SK-N-SH treated with all-trans-retinoic acid at 6 μM for 48 hours (cell line): Measurements from ENCODE around the gene SPINK6.

Experiments
- ATAC-seq: fragments of 200-7000 bp; cut with Tn5 transposase; 3 replicates; pipeline ENCODE4 v1.9.1; 2020; ENCODE audit warnings: mild to moderate bottlenecking, moderate library complexity
- ARNTL ChIP-seq: fragments of 450-650 bp; formaldehyde crosslinking; IDR thresholded peaks from 2 replicates; pipeline ENCODE4 v1.5.0; 2020; ENCODE audit warnings: low read depth, mild to moderate bottlenecking, moderate library complexity, borderline replicate concordance
- BACH2 ChIP-seq: fragments of 250-450 bp; sonication (Bioruptor Pico); IDR thresholded peaks from 2 replicates; pipeline ENCODE4 v1.9.0; 2021; ENCODE audit warnings: mild to moderate bottlenecking, borderline replicate concordance
- CSDC2 ChIP-seq: fragments of 250-450 bp; sonication (Bioruptor Pico); IDR thresholded peaks from 2 replicates; pipeline ENCODE4 v1.5.0; 2020; ENCODE audit warnings: mild to moderate bottlenecking, moderate library complexity
- ESRRG ChIP-seq: fragments of 250-450 bp; sonication (Bioruptor Pico); IDR thresholded peaks from 2 replicates; pipeline ENCODE4 v1.6.1; 2021; ENCODE audit warnings: mild to moderate bottlenecking
- GLIS3 ChIP-seq: fragments of 250-450 bp; sonication (Bioruptor Pico); IDR thresholded peaks from 2 replicates; pipeline ENCODE4 v1.5.0; 2020; ENCODE audit warnings: mild to moderate bottlenecking, moderate library complexity
- ISL1 ChIP-seq: fragments of 250-450 bp; sonication (Bioruptor Pico); IDR thresholded peaks from 2 replicates; pipeline ENCODE4 v2.1.2; 2022; ENCODE audit warnings: mild to moderate bottlenecking, moderate library complexity
- OSR1 ChIP-seq: fragments of 250-450 bp; sonication (Bioruptor Pico); IDR thresholded peaks from 2 replicates; pipeline ENCODE4 v1.8.0; 2022; ENCODE audit warnings: moderate library complexity, mild to moderate bottlenecking, inconsistent platforms
- PATZ1 ChIP-seq: fragments of 250-450 bp; sonication (Bioruptor Pico); IDR thresholded peaks from 2 replicates; pipeline ENCODE4 v1.8.0; 2020; ENCODE audit warnings: mild to moderate bottlenecking, moderate library complexity, borderline replicate concordance
- PPARA ChIP-seq: fragments of 250-450 bp; sonication (Bioruptor Pico); IDR thresholded peaks from 2 replicates; pipeline ENCODE4 v1.5.0; 2020; ENCODE audit warnings: mild to moderate bottlenecking, borderline replicate concordance
- RARB ChIP-seq: fragments of 250-450 bp; sonication (Bioruptor Pico); IDR thresholded peaks from 2 replicates; pipeline ENCODE4 v1.8.0; 2021; ENCODE audit warnings: mild to moderate bottlenecking, moderate library complexity
- SNAI2 ChIP-seq: fragments of 250-450 bp; sonication (Bioruptor Pico); IDR thresholded peaks from 2 replicates; pipeline ENCODE4 v1.5.0; 2020; ENCODE audit warnings: mild to moderate bottlenecking, moderate library complexity
- TCF4 ChIP-seq: fragments of 250-450 bp; sonication (Bioruptor Pico); IDR thresholded peaks from 2 replicates; pipeline ENCODE4 v1.8.0; 2021; ENCODE audit warnings: mild to moderate bottlenecking, moderate library complexity, borderline replicate concordance
- TOX ChIP-seq: fragments of 250-450 bp; sonication (Bioruptor Pico); IDR thresholded peaks from 2 replicates; pipeline ENCODE4 v1.8.0; 2021; ENCODE audit warnings: mild to moderate bottlenecking, moderate library complexity, borderline replicate concordance
- ZC3H10 ChIP-seq: fragments of 250-450 bp; sonication (Bioruptor Pico); IDR thresholded peaks from 2 replicates; pipeline ENCODE4 v1.5.1; 2021; ENCODE audit warnings: mild to moderate bottlenecking, moderate library complexity
- ZFP3 ChIP-seq: fragments of 250-450 bp; sonication (Bioruptor Pico); IDR thresholded peaks from 2 replicates; pipeline ENCODE4 v1.5.0; 2020; ENCODE audit warnings: mild to moderate bottlenecking, moderate library complexity
- ZFP30 ChIP-seq: fragments of 450-650 bp; formaldehyde crosslinking; IDR thresholded peaks from 2 replicates; pipeline ENCODE4 v1.5.0; 2022; ENCODE audit warnings: mild to moderate bottlenecking, moderate library complexity
- ZNF70 ChIP-seq: fragments of 450-650 bp; formaldehyde crosslinking; IDR thresholded peaks from 2 replicates; pipeline ENCODE4 v1.5.0; 2020; ENCODE audit warnings: mild to moderate bottlenecking, moderate library complexity
- ZNF8 ChIP-seq: fragments of 450-650 bp; formaldehyde crosslinking; IDR thresholded peaks from 2 replicates; pipeline ENCODE4 v1.5.0; 2020; ENCODE audit warnings: mild to moderate bottlenecking, moderate library complexity
- TF ChIP-seq, protein P1 (sequence below): fragments of 250-450 bp; sonication (Bioruptor Pico); IDR thresholded peaks from 2 replicates; pipeline ENCODE4 v1.5.0; 2020; ENCODE audit warnings: mild to moderate bottlenecking, moderate library complexity
- TF ChIP-seq, protein P2 (sequence below): fragments of 250-450 bp; sonication (Bioruptor Pico); IDR thresholded peaks from 2 replicates; pipeline ENCODE4 v1.5.1; 2020; ENCODE audit warnings: low read depth, mild to moderate bottlenecking, moderate library complexity
- TF ChIP-seq, protein P3 (sequence below): fragments of 250-450 bp; sonication (Bioruptor Pico); IDR thresholded peaks from 2 replicates; pipeline ENCODE4 v1.8.0; 2021; ENCODE audit warnings: low read depth, mild to moderate bottlenecking, moderate library complexity, borderline replicate concordance
- TF ChIP-seq, protein P4 (sequence below): fragments of 250-450 bp; sonication (Bioruptor Pico); IDR thresholded peaks from 2 replicates; pipeline ENCODE4 v1.5.1; 2021; ENCODE audit warnings: mild to moderate bottlenecking, moderate library complexity

Gene SPINK6

GRCh38 chr5:148202531-148203203 lies at the start of gene SPINK6:
Gene SPINK6 (plus strand): TSS chr5:148203042. CDS start chr5:148203097, 55 bp downstream.
- ATAC-seq = no peak
- no peak for TF ChIP-seq ESRRG (CRISPR knock-in tag)

GRCh38 chr5:148156609-148157008 lies 46.2 kb upstream of the SPINK6 start:
- ATAC-seq = no peak
- TF ChIP-seq PPARA (CRISPR knock-in tag) (no peak), ZFP3 (CRISPR knock-in tag) (no peak), ZNF8 (CRISPR knock-in tag) (no peak), ZNF70 (CRISPR knock-in tag) (no peak), ZC3H10 (CRISPR knock-in tag) (no peak), ARNTL (CRISPR knock-in tag) (no peak), RARB (no peak), ESRRG (CRISPR knock-in tag) (no peak), CSDC2 (CRISPR knock-in tag) (no peak), BACH2 (CRISPR knock-in tag) (no peak), SNAI2 (CRISPR knock-in tag) (no peak), ISL1 (CRISPR knock-in tag) (no peak), TCF4 (CRISPR knock-in tag) (no peak), OSR1 (CRISPR knock-in tag) (no peak)
- TF ChIP-seq, protein P1, sequence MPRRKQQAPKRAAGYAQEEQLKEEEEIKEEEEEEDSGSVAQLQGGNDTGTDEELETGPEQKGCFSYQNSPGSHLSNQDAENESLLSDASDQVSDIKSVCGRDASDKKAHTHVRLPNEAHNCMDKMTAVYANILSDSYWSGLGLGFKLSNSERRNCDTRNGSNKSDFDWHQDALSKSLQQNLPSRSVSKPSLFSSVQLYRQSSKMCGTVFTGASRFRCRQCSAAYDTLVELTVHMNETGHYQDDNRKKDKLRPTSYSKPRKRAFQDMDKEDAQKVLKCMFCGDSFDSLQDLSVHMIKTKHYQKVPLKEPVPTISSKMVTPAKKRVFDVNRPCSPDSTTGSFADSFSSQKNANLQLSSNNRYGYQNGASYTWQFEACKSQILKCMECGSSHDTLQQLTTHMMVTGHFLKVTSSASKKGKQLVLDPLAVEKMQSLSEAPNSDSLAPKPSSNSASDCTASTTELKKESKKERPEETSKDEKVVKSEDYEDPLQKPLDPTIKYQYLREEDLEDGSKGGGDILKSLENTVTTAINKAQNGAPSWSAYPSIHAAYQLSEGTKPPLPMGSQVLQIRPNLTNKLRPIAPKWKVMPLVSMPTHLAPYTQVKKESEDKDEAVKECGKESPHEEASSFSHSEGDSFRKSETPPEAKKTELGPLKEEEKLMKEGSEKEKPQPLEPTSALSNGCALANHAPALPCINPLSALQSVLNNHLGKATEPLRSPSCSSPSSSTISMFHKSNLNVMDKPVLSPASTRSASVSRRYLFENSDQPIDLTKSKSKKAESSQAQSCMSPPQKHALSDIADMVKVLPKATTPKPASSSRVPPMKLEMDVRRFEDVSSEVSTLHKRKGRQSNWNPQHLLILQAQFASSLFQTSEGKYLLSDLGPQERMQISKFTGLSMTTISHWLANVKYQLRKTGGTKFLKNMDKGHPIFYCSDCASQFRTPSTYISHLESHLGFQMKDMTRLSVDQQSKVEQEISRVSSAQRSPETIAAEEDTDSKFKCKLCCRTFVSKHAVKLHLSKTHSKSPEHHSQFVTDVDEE = no peak
- TF ChIP-seq, protein P2, sequence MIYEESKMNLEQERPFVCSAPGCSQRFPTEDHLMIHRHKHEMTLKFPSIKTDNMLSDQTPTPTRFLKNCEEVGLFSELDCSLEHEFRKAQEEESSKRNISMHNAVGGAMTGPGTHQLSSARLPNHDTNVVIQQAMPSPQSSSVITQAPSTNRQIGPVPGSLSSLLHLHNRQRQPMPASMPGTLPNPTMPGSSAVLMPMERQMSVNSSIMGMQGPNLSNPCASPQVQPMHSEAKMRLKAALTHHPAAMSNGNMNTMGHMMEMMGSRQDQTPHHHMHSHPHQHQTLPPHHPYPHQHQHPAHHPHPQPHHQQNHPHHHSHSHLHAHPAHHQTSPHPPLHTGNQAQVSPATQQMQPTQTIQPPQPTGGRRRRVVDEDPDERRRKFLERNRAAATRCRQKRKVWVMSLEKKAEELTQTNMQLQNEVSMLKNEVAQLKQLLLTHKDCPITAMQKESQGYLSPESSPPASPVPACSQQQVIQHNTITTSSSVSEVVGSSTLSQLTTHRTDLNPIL (CRISPR knock-in tag) = no peak
- TF ChIP-seq, protein P3, sequence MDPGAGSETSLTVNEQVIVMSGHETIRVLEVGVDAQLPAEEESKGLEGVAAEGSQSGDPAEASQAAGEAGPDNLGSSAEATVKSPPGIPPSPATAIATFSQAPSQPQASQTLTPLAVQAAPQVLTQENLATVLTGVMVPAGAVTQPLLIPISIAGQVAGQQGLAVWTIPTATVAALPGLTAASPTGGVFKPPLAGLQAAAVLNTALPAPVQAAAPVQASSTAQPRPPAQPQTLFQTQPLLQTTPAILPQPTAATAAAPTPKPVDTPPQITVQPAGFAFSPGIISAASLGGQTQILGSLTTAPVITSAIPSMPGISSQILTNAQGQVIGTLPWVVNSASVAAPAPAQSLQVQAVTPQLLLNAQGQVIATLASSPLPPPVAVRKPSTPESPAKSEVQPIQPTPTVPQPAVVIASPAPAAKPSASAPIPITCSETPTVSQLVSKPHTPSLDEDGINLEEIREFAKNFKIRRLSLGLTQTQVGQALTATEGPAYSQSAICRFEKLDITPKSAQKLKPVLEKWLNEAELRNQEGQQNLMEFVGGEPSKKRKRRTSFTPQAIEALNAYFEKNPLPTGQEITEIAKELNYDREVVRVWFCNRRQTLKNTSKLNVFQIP (CRISPR knock-in tag) = no peak
- TF ChIP-seq, protein P4, sequence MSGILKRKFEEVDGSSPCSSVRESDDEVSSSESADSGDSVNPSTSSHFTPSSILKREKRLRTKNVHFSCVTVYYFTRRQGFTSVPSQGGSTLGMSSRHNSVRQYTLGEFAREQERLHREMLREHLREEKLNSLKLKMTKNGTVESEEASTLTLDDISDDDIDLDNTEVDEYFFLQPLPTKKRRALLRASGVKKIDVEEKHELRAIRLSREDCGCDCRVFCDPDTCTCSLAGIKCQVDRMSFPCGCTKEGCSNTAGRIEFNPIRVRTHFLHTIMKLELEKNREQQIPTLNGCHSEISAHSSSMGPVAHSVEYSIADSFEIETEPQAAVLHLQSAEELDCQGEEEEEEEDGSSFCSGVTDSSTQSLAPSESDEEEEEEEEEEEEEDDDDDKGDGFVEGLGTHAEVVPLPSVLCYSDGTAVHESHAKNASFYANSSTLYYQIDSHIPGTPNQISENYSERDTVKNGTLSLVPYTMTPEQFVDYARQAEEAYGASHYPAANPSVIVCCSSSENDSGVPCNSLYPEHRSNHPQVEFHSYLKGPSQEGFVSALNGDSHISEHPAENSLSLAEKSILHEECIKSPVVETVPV (CRISPR knock-in tag) = no peak

- TF ChIP-seq ZFP3 (CRISPR knock-in tag) (no peak), ZFP30 (no peak), SNAI2 (CRISPR knock-in tag) (no peak), TOX (CRISPR knock-in tag) (no peak), ARNTL (CRISPR knock-in tag) (no peak), GLIS3 (no peak)
- ATAC-seq = no peak
Observed at GRCh38 chr5:148162038-148162437, 40.8 kb upstream of the SPINK6 start.

- no peak for ATAC-seq
- TF ChIP-seq, protein P3 (CRISPR knock-in tag) = no peak
- TF ChIP-seq ZFP3 (CRISPR knock-in tag) = no peak
- TF ChIP-seq, protein P4 (CRISPR knock-in tag) = no peak
- no peak for TF ChIP-seq ARNTL (CRISPR knock-in tag)
- TF ChIP-seq SNAI2 (CRISPR knock-in tag) = no peak
- TF ChIP-seq PATZ1 = no peak
- TF ChIP-seq, protein P2 (CRISPR knock-in tag) = no peak
- TF ChIP-seq TCF4 (CRISPR knock-in tag) = no peak
- no peak for TF ChIP-seq ZFP30
Observed at GRCh38 chr5:148163345-148163744, 39.5 kb upstream of the SPINK6 start.
